ENCODE measurements around the gene CMIP.

The CMIP gene

GRCh38 chr16:81491541-81492188 lies 47.1 kb downstream of the CMIP start:
- TF ChIP-seq ZNF274 (IDR thresholded peaks at IDR 0.05; ENCODE audit: low read depth, low read length): no peak

GRCh38 chr16:81492311-81492761 lies 47.7 kb downstream of the CMIP start:
- H3K4me3 ChIP-seq (ENCODE audit: low read length): no peak overlapping the region
- TF ChIP-seq ZNF274 (IDR thresholded peaks at IDR 0.05; ENCODE audit: low read depth, low read length): no peak

More at GRCh38 chr16:81491541-81492188, 47.1 kb downstream of the CMIP start:
- no peak overlapping the region for H3K4me3 ChIP-seq (ENCODE audit: low read length)

GRCh38 chr16:81492965-81493754 lies 48.6 kb downstream of the CMIP start:
- TF ChIP-seq ZNF274 (IDR thresholded peaks at IDR 0.05; ENCODE audit: low read depth, low read length): no peak
- no peak overlapping the region for H3K4me3 ChIP-seq (ENCODE audit: low read length)

GRCh38 chr16:81493755-81494433 lies 49.3 kb downstream of the CMIP start:
- no peak for TF ChIP-seq ZNF274 (IDR thresholded peaks at IDR 0.05; ENCODE audit: low read depth, low read length)
- H3K4me3 ChIP-seq (ENCODE audit: low read length): no peak overlapping the region

GRCh38 chr16:81494434-81494806 lies 49.8 kb downstream of the CMIP start:
- TF ChIP-seq ZNF274 (IDR thresholded peaks at IDR 0.05; ENCODE audit: low read depth, low read length): no peak
- no peak overlapping the region for H3K4me3 ChIP-seq (ENCODE audit: low read length)

- no peak overlapping the region for H3K4me3 ChIP-seq (ENCODE audit: low read length)
- TF ChIP-seq ZNF274 (IDR thresholded peaks at IDR 0.05; ENCODE audit: low read depth, low read length): no peak
Observed at GRCh38 chr16:81494888-81495287, 50.3 kb downstream of the CMIP start.

GRCh38 chr16:81495321-81496234 lies 51.0 kb downstream of the CMIP start:
- no peak overlapping the region for H3K4me3 ChIP-seq (ENCODE audit: low read length)
- no peak for TF ChIP-seq ZNF274 (IDR thresholded peaks at IDR 0.05; ENCODE audit: low read depth, low read length)

GRCh38 chr16:81496321-81496720 lies 51.7 kb downstream of the CMIP start:
- TF ChIP-seq ZNF274 (IDR thresholded peaks at IDR 0.05; ENCODE audit: low read depth, low read length): no peak
- no peak overlapping the region for H3K4me3 ChIP-seq (ENCODE audit: low read length)

- TF ChIP-seq ZNF274 (IDR thresholded peaks at IDR 0.05; ENCODE audit: low read depth, low read length): no peak
- H3K4me3 ChIP-seq (ENCODE audit: low read length): no peak overlapping the region
Observed at GRCh38 chr16:81496742-81497141, 52.1 kb downstream of the CMIP start.

GRCh38 chr16:81497690-81498089 lies 53.1 kb downstream of the CMIP start:
- no peak for TF ChIP-seq ZNF274 (IDR thresholded peaks at IDR 0.05; ENCODE audit: low read depth, low read length)
- no peak overlapping the region for H3K4me3 ChIP-seq (ENCODE audit: low read length)

- H3K4me3 ChIP-seq (ENCODE audit: low read length): no peak overlapping the region
- TF ChIP-seq ZNF274 (IDR thresholded peaks at IDR 0.05; ENCODE audit: low read depth, low read length): no peak
Observed at GRCh38 chr16:81498351-81498750, 53.7 kb downstream of the CMIP start.

GRCh38 chr16:81499576-81500380 lies 55.2 kb downstream of the CMIP start:
- TF ChIP-seq ZNF274 (IDR thresholded peaks at IDR 0.05; ENCODE audit: low read depth, low read length): no peak
- H3K4me3 ChIP-seq (ENCODE audit: low read length): no peak overlapping the region

Data from GM08714 (cell line).